ENCODE data around the gene DOK4.

- TF ChIP-seq POLR2AphosphoS5 (IDR thresholded peaks at IDR 0.05; ENCODE audit: borderline replicate concordance, low read depth, low read length) (no peak), EZH2 (IDR thresholded peaks at IDR 0.05) (no peak)
These were observed 10.5 kb downstream of the DOK4 start for GRCh38 chr16:57475711-57476339.
